HL-60 (cell line): Measurements from ENCODE around the gene TMEM121.

Source experiments
- GABPA ChIP-seq: IDR thresholded peaks from 2 replicates; pipeline ENCODE4 v1.6.1; 2012; ENCODE audit warnings: low read depth
- POLR2AphosphoS5 ChIP-seq: IDR thresholded peaks from 2 replicates; pipeline ENCODE4 v1.6.1; 2012; ENCODE audit warnings: low read depth
- SPI1 ChIP-seq: IDR thresholded peaks from 2 replicates; pipeline ENCODE4 v1.6.1; 2012; ENCODE audit warnings: low read depth, mild to moderate bottlenecking, borderline replicate concordance
- TF ChIP-seq, protein P1 (sequence below): IDR thresholded peaks from one replicate; pipeline ENCODE4 v1.5.1; 2011; ENCODE audit warnings: low read length, control low read depth, inconsistent platforms; ENCODE audit not compliant: insufficient read depth

DNA sequence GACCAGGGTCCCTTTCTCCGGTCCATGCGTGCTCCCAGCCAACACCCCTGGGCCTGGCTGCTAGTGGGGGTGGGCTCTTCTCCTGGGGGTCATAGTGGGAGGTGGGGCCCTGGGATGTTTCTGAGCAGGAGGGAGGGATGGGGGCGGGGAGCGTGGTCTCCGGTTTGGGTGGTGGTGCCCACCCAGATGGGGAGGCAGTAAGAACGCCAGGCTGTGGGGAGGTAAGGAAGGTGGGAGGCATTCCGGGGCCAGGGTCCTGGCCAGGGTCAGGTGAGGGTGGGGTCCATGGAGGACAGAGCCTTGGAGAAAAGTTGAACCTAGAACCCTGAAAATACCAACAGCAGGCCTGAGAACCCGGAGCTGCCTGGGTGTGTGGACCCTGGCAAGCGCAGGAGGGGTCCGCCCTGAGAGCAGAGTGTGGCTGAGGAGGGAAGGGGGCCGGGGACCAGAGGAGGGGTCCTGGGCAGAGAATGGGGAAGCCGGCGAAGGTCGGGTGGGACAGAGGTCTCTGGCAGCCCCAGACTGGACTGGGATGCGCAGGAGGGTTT, 46.1 kb upstream of the TMEM121 start:
- TF ChIP-seq POLR2AphosphoS5 (no peak), GABPA (no peak), SPI1 (no peak)
- TF ChIP-seq, protein P1, sequence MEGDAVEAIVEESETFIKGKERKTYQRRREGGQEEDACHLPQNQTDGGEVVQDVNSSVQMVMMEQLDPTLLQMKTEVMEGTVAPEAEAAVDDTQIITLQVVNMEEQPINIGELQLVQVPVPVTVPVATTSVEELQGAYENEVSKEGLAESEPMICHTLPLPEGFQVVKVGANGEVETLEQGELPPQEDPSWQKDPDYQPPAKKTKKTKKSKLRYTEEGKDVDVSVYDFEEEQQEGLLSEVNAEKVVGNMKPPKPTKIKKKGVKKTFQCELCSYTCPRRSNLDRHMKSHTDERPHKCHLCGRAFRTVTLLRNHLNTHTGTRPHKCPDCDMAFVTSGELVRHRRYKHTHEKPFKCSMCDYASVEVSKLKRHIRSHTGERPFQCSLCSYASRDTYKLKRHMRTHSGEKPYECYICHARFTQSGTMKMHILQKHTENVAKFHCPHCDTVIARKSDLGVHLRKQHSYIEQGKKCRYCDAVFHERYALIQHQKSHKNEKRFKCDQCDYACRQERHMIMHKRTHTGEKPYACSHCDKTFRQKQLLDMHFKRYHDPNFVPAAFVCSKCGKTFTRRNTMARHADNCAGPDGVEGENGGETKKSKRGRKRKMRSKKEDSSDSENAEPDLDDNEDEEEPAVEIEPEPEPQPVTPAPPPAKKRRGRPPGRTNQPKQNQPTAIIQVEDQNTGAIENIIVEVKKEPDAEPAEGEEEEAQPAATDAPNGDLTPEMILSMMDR = no peak
